Testis (tissue), 2 donors: ENCODE measurements around the gene MARS1.

Experiments
- POLR2A ChIP-seq: fragments of 450-650 bp; IDR thresholded peaks from one replicate; pipeline ENCODE4 v1.6.1; 2017; ENCODE audit warnings: antibody characterized with exemption, mild to moderate bottlenecking, moderate library complexity
- TF ChIP-seq, protein P1 (sequence below), 3 experiments: fragments of 450-650 bp in 2 of 3; fragments of 200-600 bp in 1 of 3; sonication (generic) in 1 of 3; IDR thresholded peaks; one replicate each; pipeline ENCODE4 v1.5.1; 2016 to 2019; ENCODE audit warnings: antibody characterized with exemption in 3 of 3, mild to moderate bottlenecking in 2 of 3, moderate library complexity in 1 of 3

GRCh38 chr12:57477710-57478681 lies 9.9 kb upstream of the MARS1 start:
- TF ChIP-seq, protein P1, sequence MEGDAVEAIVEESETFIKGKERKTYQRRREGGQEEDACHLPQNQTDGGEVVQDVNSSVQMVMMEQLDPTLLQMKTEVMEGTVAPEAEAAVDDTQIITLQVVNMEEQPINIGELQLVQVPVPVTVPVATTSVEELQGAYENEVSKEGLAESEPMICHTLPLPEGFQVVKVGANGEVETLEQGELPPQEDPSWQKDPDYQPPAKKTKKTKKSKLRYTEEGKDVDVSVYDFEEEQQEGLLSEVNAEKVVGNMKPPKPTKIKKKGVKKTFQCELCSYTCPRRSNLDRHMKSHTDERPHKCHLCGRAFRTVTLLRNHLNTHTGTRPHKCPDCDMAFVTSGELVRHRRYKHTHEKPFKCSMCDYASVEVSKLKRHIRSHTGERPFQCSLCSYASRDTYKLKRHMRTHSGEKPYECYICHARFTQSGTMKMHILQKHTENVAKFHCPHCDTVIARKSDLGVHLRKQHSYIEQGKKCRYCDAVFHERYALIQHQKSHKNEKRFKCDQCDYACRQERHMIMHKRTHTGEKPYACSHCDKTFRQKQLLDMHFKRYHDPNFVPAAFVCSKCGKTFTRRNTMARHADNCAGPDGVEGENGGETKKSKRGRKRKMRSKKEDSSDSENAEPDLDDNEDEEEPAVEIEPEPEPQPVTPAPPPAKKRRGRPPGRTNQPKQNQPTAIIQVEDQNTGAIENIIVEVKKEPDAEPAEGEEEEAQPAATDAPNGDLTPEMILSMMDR (IDR thresholded peaks at IDR 0.05), result no peak
- no peak for TF ChIP-seq POLR2A
